ENCODE measurements around the gene NKAIN4. TPM values are rescaled to one million over a fixed set of nuclear protein-coding genes. Genes with fewer than 3 reads are reported as not detected.

NKAIN4 gene
- total RNA-seq, 1 experiment from 2014 or later = not detected

GRCh38 chr20:63269724-63270123, 15.5 kb upstream of the NKAIN4 start:
- TF ChIP-seq CTCF (conservative IDR thresholded peaks at IDR 0.05; ENCODE audit: low read depth, low read length) (no peak), EZH2 (IDR thresholded peaks at IDR 0.05; ENCODE audit: low read length, unreplicated experiment) (no peak), EZH2phosphoT487 (IDR thresholded peaks at IDR 0.05; ENCODE audit: borderline replicate concordance, low read length) (no peak)
- intact Hi-C loops (cut with micrococcal nuclease) = no loop called here
- Histone ChIP-seq H3K9ac (ENCODE audit: low read length) (no peak overlapping the region), H3K36me3 (ENCODE audit: low read depth, low read length) (no peaks in the 10 kb centered on the region), H4K20me1 (ENCODE audit: low read length) (peaks cover 14% of the 10 kb centered on the region), H3K79me2 (ENCODE audit: low read length) (peaks cover 29% of the 10 kb centered on the region), H3K27ac (ENCODE audit: low read length) (no peak overlapping the region), H3K4me3 (ENCODE audit: low read length) (no peak overlapping the region), H3K4me2 (ENCODE audit: low read length) (no peak overlapping the region), H3K27me3 (ENCODE audit: low read length) (no peaks in the 10 kb centered on the region), H3F3A (ENCODE audit: low read length, unreplicated experiment) (no peaks in the 10 kb centered on the region), H3K9me2 (replicated peaks; ENCODE audit: low read length) (no peaks in the 10 kb centered on the region), H3K9me3 (ENCODE audit: low read length) (no peaks in the 10 kb centered on the region), H2AFZ (ENCODE audit: low read length) (no peak overlapping the region), H3K4me1 (ENCODE audit: insufficient read depth, low read length) (peaks cover 13% of the 10 kb centered on the region; the same call in 1 of the 2 replicates)
- CTCF ChIA-PET = no interaction called here
- DNase-seq (no peak), ATAC-seq (no peak)
- BruUV-seq (replicated peaks) = no TSS peak
- POLR2A ChIA-PET (ENCODE audit: unreplicated experiment) = interaction anchor here (0.7 kb wide), 1 partner anchor 13 kb away, joined by 3 read pairs; no protein-coding TSS in a partner anchor

- peaks cover 8% of the 10 kb centered on the region; the same call in 1 of the 2 replicates for H4K20me1 ChIP-seq (ENCODE audit: low read length)
- no peak overlapping the region for H3K4me2 ChIP-seq (ENCODE audit: low read length)
- no TSS peak for BruUV-seq (replicated peaks)
- peaks cover 8% of the 10 kb centered on the region for H3K27me3 ChIP-seq (ENCODE audit: low read length)
- no peak for ATAC-seq
- H3K79me2 ChIP-seq (ENCODE audit: low read length) = peaks cover 20% of the 10 kb centered on the region
- no peaks in the 10 kb centered on the region for H3K36me3 ChIP-seq (ENCODE audit: low read depth, low read length)
- no peak overlapping the region for H3K27ac ChIP-seq (ENCODE audit: low read length)
- no peak for DNase-seq
- TF ChIP-seq EZH2phosphoT487 (IDR thresholded peaks at IDR 0.05; ENCODE audit: borderline replicate concordance, low read length) = no peak
- no peak for TF ChIP-seq EZH2 (IDR thresholded peaks at IDR 0.05; ENCODE audit: low read length, unreplicated experiment)
- no peak for TF ChIP-seq CTCF (conservative IDR thresholded peaks at IDR 0.05; ENCODE audit: low read depth, low read length)
- no peaks in the 10 kb centered on the region for H3F3A ChIP-seq (ENCODE audit: low read length, unreplicated experiment)
- no peak overlapping the region for H3K9ac ChIP-seq (ENCODE audit: low read length)
- H2AFZ ChIP-seq (ENCODE audit: low read length) = no peak overlapping the region
- POLR2A ChIA-PET (ENCODE audit: unreplicated experiment) = no interaction called here
- H3K9me3 ChIP-seq (ENCODE audit: low read length) = no peaks in the 10 kb centered on the region
- CTCF ChIA-PET = no interaction called here
- no peaks in the 10 kb centered on the region for H3K9me2 ChIP-seq (replicated peaks; ENCODE audit: low read length)
- intact Hi-C loops (cut with micrococcal nuclease) = no loop called here
- H3K4me3 ChIP-seq (ENCODE audit: low read length) = no peak overlapping the region
- H3K4me1 ChIP-seq (ENCODE audit: insufficient read depth, low read length) = peaks cover 7% of the 10 kb centered on the region; the same call in 1 of the 2 replicates
These were observed 14.6 kb upstream of the NKAIN4 start for GRCh38 chr20:63268671-63269439.

GRCh38 chr20:63268256-63268655, 14.0 kb upstream of the NKAIN4 start:
- ATAC-seq = no peak
- BruUV-seq (replicated peaks) = no TSS peak
- Histone ChIP-seq H3K9me2 (replicated peaks; ENCODE audit: low read length) (no peaks in the 10 kb centered on the region), H3K27me3 (ENCODE audit: low read length) (peaks cover 9% of the 10 kb centered on the region), H3K27ac (ENCODE audit: low read length) (no peak overlapping the region), H3K9me3 (ENCODE audit: low read length) (no peaks in the 10 kb centered on the region), H3K79me2 (ENCODE audit: low read length) (peaks cover 14% of the 10 kb centered on the region), H3K4me1 (ENCODE audit: insufficient read depth, low read length) (peaks cover 5% of the 10 kb centered on the region; the same call in 1 of the 2 replicates), H3F3A (ENCODE audit: low read length, unreplicated experiment) (no peaks in the 10 kb centered on the region), H3K4me2 (ENCODE audit: low read length) (no peak overlapping the region), H2AFZ (ENCODE audit: low read length) (no peak overlapping the region), H3K9ac (ENCODE audit: low read length) (no peak overlapping the region), H3K36me3 (ENCODE audit: low read depth, low read length) (no peaks in the 10 kb centered on the region), H3K4me3 (ENCODE audit: low read length) (no peak overlapping the region), H4K20me1 (ENCODE audit: low read length) (peaks cover 2% of the 10 kb centered on the region; the same call in 1 of the 2 replicates)
- no peak for TF ChIP-seq EZH2 (IDR thresholded peaks at IDR 0.05; ENCODE audit: low read length, unreplicated experiment)
- TF ChIP-seq CTCF (conservative IDR thresholded peaks at IDR 0.05; ENCODE audit: low read depth, low read length) = no peak
- TF ChIP-seq EZH2phosphoT487 (IDR thresholded peaks at IDR 0.05; ENCODE audit: borderline replicate concordance, low read length) = no peak
- no peak for DNase-seq
- intact Hi-C loops (cut with micrococcal nuclease) = no loop called here
- ChIA-PET CTCF (no interaction called here), POLR2A (ENCODE audit: unreplicated experiment) (no interaction called here)
